H9 (cell line): ENCODE results near the gene TDRD9. TPM values are rescaled to one million over a fixed set of nuclear protein-coding genes. Genes with fewer than 3 reads are reported as not detected.

Experiments used
- DNase-seq: peaks from one replicate; pipeline ENCODE4 v3.0.0-alpha.2; 2017
- H2AFZ ChIP-seq: one replicate; pipeline ENCODE4 v1.6.1; 2013; ENCODE audit warnings: mild to moderate bottlenecking, low read length, control low read depth, moderate library complexity
- H2AK5ac ChIP-seq: 2 replicates; pipeline ENCODE4 v1.6.1; 2013; ENCODE audit warnings: low read length, control low read depth, mixed read lengths; ENCODE audit not compliant: insufficient read length
- H2BK120ac ChIP-seq: one replicate; pipeline ENCODE4 v1.6.1; 2013; ENCODE audit warnings: low read depth, mild to moderate bottlenecking, low read length, control low read depth, inconsistent platforms; ENCODE audit not compliant: poor library complexity, severe bottlenecking
- H2BK12ac ChIP-seq: 2 replicates; pipeline ENCODE4 v1.6.1; 2013; ENCODE audit warnings: low read length, control low read depth, mixed read lengths, low read depth; ENCODE audit not compliant: insufficient read length
- H2BK15ac ChIP-seq: 2 replicates; pipeline ENCODE4 v1.6.1; 2013; ENCODE audit warnings: low read depth, low read length, control low read depth
- H2BK20ac ChIP-seq: one replicate; pipeline ENCODE4 v1.6.1; 2013; ENCODE audit warnings: low read depth, mild to moderate bottlenecking, low read length, control low read depth, inconsistent platforms; ENCODE audit not compliant: poor library complexity, severe bottlenecking
- H2BK5ac ChIP-seq: 2 replicates; pipeline ENCODE4 v1.6.1; 2013; ENCODE audit warnings: low read length, control low read depth, mixed read lengths; ENCODE audit not compliant: insufficient read length
- H3K14ac ChIP-seq: 2 replicates; pipeline ENCODE4 v1.6.1; 2013; ENCODE audit warnings: low read length, control low read depth; ENCODE audit not compliant: insufficient read depth
- H3K18ac ChIP-seq: 2 replicates; pipeline ENCODE4 v1.6.1; 2013; ENCODE audit warnings: low read depth, mild to moderate bottlenecking, mixed read lengths, low read length, control low read depth; ENCODE audit not compliant: insufficient read length
- H3K23ac ChIP-seq: 2 replicates; pipeline ENCODE4 v1.6.1; 2013; ENCODE audit warnings: low read length, control low read depth, mixed read lengths, low read depth; ENCODE audit not compliant: insufficient read length
- H3K23me2 ChIP-seq: 2 replicates; pipeline ENCODE4 v1.6.1; 2013; ENCODE audit warnings: low read depth, mild to moderate bottlenecking, mixed read lengths, low read length, control low read depth; ENCODE audit not compliant: insufficient read length, poor library complexity, severe bottlenecking
- H3K27ac ChIP-seq: 2 replicates; pipeline ENCODE4 v1.5.1; 2013; ENCODE audit warnings: low read length, control low read depth, mixed read lengths, low read depth; ENCODE audit not compliant: insufficient read length
- H3K27me3 ChIP-seq: 2 replicates; pipeline ENCODE4 v1.6.1; 2013; ENCODE audit warnings: low read length, control low read depth, inconsistent platforms; ENCODE audit not compliant: insufficient read depth
- H3K4ac ChIP-seq: 2 replicates; pipeline ENCODE4 v1.6.1; 2013; ENCODE audit warnings: low read depth, mild to moderate bottlenecking, control low read depth, inconsistent platforms, low read length, moderate library complexity
- H3K4me1 ChIP-seq: 2 replicates; pipeline ENCODE4 v1.6.1; 2013; ENCODE audit warnings: low read length, control low read depth, inconsistent platforms; ENCODE audit not compliant: insufficient read depth
- H3K4me2 ChIP-seq: 2 replicates; pipeline ENCODE4 v1.6.1; 2013; ENCODE audit warnings: low read length, control low read depth, mixed read lengths; ENCODE audit not compliant: insufficient read length, insufficient read depth
- H3K56ac ChIP-seq: 2 replicates; pipeline ENCODE4 v1.6.1; 2013; ENCODE audit warnings: low read depth, mild to moderate bottlenecking, mixed read lengths, low read length, control low read depth; ENCODE audit not compliant: insufficient read length
- H3K79me1 ChIP-seq: 2 replicates; pipeline ENCODE4 v1.6.1; 2013; ENCODE audit warnings: low read depth, mild to moderate bottlenecking, moderate library complexity, low read length, control low read depth, inconsistent platforms; ENCODE audit not compliant: insufficient read depth, poor library complexity, severe bottlenecking
- H3K79me2 ChIP-seq: 2 replicates; pipeline ENCODE4 v1.6.1; 2013; ENCODE audit warnings: low read length, control low read depth, inconsistent platforms; ENCODE audit not compliant: insufficient read depth
- H3K9ac ChIP-seq: 2 replicates; pipeline ENCODE4 v1.6.1; 2013; ENCODE audit warnings: low read length, control low read depth, mixed read lengths; ENCODE audit not compliant: insufficient read length; ENCODE audit errors: extremely low read depth
- H3K9me3 ChIP-seq: one replicate; pipeline ENCODE4 v1.6.1; 2013; ENCODE audit warnings: low read depth, low read length, inconsistent platforms; ENCODE audit not compliant: control insufficient read depth
- H3T11ph ChIP-seq: one replicate; pipeline ENCODE4 v1.6.1; 2013; ENCODE audit warnings: mild to moderate bottlenecking, low read length, control low read depth, inconsistent platforms
- H4K20me1 ChIP-seq: one replicate; pipeline ENCODE4 v1.6.1; 2013; ENCODE audit not compliant: control insufficient read depth, insufficient read length, insufficient read depth
- H4K5ac ChIP-seq: 2 replicates; pipeline ENCODE4 v1.6.1; 2013; ENCODE audit warnings: low read depth, mild to moderate bottlenecking, mixed read lengths, low read length, control low read depth; ENCODE audit not compliant: insufficient read length
- H4K8ac ChIP-seq: replicated peaks from 2 replicates; pipeline ENCODE4 v1.6.1; 2013; ENCODE audit warnings: low read length, control low read depth, mixed read lengths, low read depth; ENCODE audit not compliant: insufficient read length
- H4K91ac ChIP-seq: 2 replicates; pipeline ENCODE4 v1.6.1; 2013; ENCODE audit warnings: low read depth, mild to moderate bottlenecking, moderate library complexity, mixed read lengths, low read length, control low read depth; ENCODE audit not compliant: insufficient read length
- H3K27ac Mint-ChIP-seq, 3 experiments: 2 replicates in 2 of 3; 3 replicates in 1 of 3; pipeline ENCODE4 v1.8.0; 2020 to 2021; ENCODE audit warnings: mixed read lengths in 3 of 3, mild to moderate bottlenecking in 1 of 3, moderate library complexity in 1 of 3
- H3K27me3 Mint-ChIP-seq: 2 replicates; pipeline ENCODE4 v1.8.0; 2021; ENCODE audit warnings: low read depth, mild to moderate bottlenecking, moderate library complexity, mixed read lengths
- H3K36me3 Mint-ChIP-seq, 3 experiments: 2 replicates in 2 of 3; 3 replicates in 1 of 3; pipeline ENCODE4 v1.8.0; 2020 to 2021; ENCODE audit warnings: low read depth in 3 of 3, mixed read lengths in 3 of 3; ENCODE audit not compliant: insufficient read depth in 1 of 3
- H3K4me1 Mint-ChIP-seq, 2 experiments: 2 replicates each; pipeline ENCODE4 v1.8.0; 2020; ENCODE audit warnings: mixed read lengths in 2 of 2
- H3K4me3 Mint-ChIP-seq, 2 experiments: 2 replicates in 1 of 2; 3 replicates in 1 of 2; pipeline ENCODE4 v1.8.0; 2020 to 2021; ENCODE audit warnings: mild to moderate bottlenecking in 2 of 2, mixed read lengths in 2 of 2, moderate library complexity in 1 of 2
- H3K9me3 Mint-ChIP-seq, 2 experiments: 2 replicates in 1 of 2; 3 replicates in 1 of 2; pipeline ENCODE4 v1.8.0; 2020; ENCODE audit warnings: mild to moderate bottlenecking in 2 of 2, mixed read lengths in 2 of 2, moderate library complexity in 1 of 2
- WGBS: extraction: QIAGEN DNeasy Blood & Tissue Kit; methylation state at CpG from one replicate; pipeline ENCODE4 v1.1.7; 2013; ENCODE audit warnings: missing lambda C conversion rate, low lambda C conversion rate, mixed read lengths; ENCODE audit not compliant: insufficient read length; ENCODE audit errors: extremely low coverage; 5-methylcytosine and 5-hydroxymethylcytosine counted together
- total RNA-seq: library from RNA; stranded (reverse); gene quantifications from 2 replicates; pipeline ENCODE4 v1.2.1, GENCODE V29; 2021
- TF ChIP-seq, protein P1 (sequence below): fragments of 200-600 bp; sonication (generic); conservative IDR thresholded peaks from 3 replicates; pipeline ENCODE4 v1.8.0; 2021; ENCODE audit warnings: antibody characterized with exemption, mild to moderate bottlenecking

The TDRD9 gene
- total RNA-seq, 1 experiment from 2014 or later: not detected

DNA sequence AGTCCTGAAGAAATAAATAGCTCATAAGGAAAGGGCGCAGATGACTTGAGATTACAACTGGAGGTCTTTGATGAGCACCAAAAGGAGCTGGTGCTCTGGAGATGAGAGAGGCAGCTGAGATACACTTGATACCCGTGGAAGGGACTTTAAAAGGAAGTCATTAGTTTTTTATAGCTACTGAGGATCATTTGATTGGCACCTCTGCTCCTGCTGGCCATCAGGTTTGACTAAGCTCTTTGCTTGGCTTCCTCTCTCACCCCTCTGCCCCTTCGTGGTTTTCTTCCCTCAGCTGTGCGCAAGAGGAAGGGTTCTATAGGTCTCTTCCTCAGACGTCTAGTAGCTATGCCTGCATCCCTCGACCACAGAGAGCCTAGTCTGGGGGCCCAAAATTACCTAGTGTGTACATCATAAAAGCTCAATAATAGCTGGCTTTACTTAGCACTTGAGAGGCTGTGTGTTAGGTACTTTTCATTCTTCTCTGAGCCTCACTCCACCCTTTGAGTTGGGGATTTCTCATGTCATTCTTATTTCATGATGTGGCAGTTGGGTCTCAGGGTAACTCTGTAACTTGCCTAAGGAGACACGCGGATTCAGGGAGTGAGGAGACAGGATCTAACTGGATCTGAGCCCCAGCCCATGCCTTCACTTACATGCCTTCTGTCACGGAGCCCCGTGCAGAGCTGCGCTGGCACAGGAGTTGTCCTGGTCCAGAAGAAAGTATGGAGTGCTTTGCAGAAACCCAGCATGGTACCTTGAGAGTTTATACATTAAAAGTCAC lies 88.8 kb downstream of the TDRD9 start:
- no CpG with 5 or more reads among the region's 11 CpGs for WGBS
- no peaks in the 10 kb centered on the region for H4K20me1 ChIP-seq
- H2AFZ ChIP-seq: no peak overlapping the region
- H3K4me3 Mint-ChIP-seq: no peak overlapping the region
- H3K9ac ChIP-seq: no peak overlapping the region
- H3K27me3 Mint-ChIP-seq: peaks cover 5% of the 10 kb centered on the region; the same call in 1 of the 2 replicates
- TF ChIP-seq, protein P1, sequence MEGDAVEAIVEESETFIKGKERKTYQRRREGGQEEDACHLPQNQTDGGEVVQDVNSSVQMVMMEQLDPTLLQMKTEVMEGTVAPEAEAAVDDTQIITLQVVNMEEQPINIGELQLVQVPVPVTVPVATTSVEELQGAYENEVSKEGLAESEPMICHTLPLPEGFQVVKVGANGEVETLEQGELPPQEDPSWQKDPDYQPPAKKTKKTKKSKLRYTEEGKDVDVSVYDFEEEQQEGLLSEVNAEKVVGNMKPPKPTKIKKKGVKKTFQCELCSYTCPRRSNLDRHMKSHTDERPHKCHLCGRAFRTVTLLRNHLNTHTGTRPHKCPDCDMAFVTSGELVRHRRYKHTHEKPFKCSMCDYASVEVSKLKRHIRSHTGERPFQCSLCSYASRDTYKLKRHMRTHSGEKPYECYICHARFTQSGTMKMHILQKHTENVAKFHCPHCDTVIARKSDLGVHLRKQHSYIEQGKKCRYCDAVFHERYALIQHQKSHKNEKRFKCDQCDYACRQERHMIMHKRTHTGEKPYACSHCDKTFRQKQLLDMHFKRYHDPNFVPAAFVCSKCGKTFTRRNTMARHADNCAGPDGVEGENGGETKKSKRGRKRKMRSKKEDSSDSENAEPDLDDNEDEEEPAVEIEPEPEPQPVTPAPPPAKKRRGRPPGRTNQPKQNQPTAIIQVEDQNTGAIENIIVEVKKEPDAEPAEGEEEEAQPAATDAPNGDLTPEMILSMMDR: no peak
- no peak overlapping the region for H4K5ac ChIP-seq
- no peak overlapping the region for H4K8ac ChIP-seq
- H3K9me3 Mint-ChIP-seq: no peaks in the 10 kb centered on the region
- no peak overlapping the region for H2BK120ac ChIP-seq
- H2BK12ac ChIP-seq: no peak overlapping the region
- no peaks in the 10 kb centered on the region for H3K79me1 ChIP-seq
- H4K91ac ChIP-seq: no peak overlapping the region
- H3K23ac ChIP-seq: no peak overlapping the region
- no peak overlapping the region for H2BK20ac ChIP-seq
- H3K4ac ChIP-seq: no peak overlapping the region
- no peak overlapping the region for H3K27ac ChIP-seq
- no peaks in the 10 kb centered on the region for H3K4me1 Mint-ChIP-seq
- H3K27me3 ChIP-seq: no peaks in the 10 kb centered on the region
- no peak overlapping the region for H2BK15ac ChIP-seq
- DNase-seq: no peak
- H3K4me2 ChIP-seq: no peak overlapping the region
- H3K27ac Mint-ChIP-seq: peak overlapping the region in 1 of 3 experiments; percentile 40; a peak in 1 of 7 replicates
- no peak overlapping the region for H3T11ph ChIP-seq
- H3K14ac ChIP-seq: no peak overlapping the region
- H2BK5ac ChIP-seq: no peak overlapping the region
- no peak overlapping the region for H3K56ac ChIP-seq
- H3K36me3 Mint-ChIP-seq: no peaks in the 10 kb centered on the region
- H3K9me3 ChIP-seq: no peaks in the 10 kb centered on the region
- H3K23me2 ChIP-seq: no peaks in the 10 kb centered on the region
- no peaks in the 10 kb centered on the region for H3K4me1 ChIP-seq
- H3K79me2 ChIP-seq: no peaks in the 10 kb centered on the region
- H3K18ac ChIP-seq: no peak overlapping the region
- H2AK5ac ChIP-seq: no peak overlapping the region
